Neural progenitor cell (in vitro differentiated cells): ENCODE measurements around the gene XRCC3. TPM values are rescaled to one million over a fixed set of nuclear protein-coding genes. Genes with fewer than 3 reads are reported as not detected.

Source experiments
- DNase-seq: peaks from one replicate; pipeline ENCODE4 v3.0.0-alpha.2; 2016; ENCODE audit warnings: low spot score
- H2AFZ ChIP-seq: fragments of 200-600 bp; sonication (generic); replicated peaks from 2 replicates; pipeline ENCODE4 v1.6.1; 2016; ENCODE audit warnings: antibody characterized with exemption
- H3F3A ChIP-seq: fragments of 200-600 bp; sonication (generic); 2 replicates; pipeline ENCODE4 v1.6.1; 2016; ENCODE audit warnings: antibody characterized with exemption, low read depth
- H3K27ac ChIP-seq: fragments of 200-600 bp; sonication (generic); 2 replicates; pipeline ENCODE4 v1.5.1; 2016; ENCODE audit warnings: mild to moderate bottlenecking
- H3K27me3 ChIP-seq: fragments of 200-600 bp; sonication (generic); 2 replicates; pipeline ENCODE4 v1.6.1; 2016; ENCODE audit warnings: mild to moderate bottlenecking, moderate library complexity
- H3K36me3 ChIP-seq: fragments of 200-600 bp; sonication (generic); 2 replicates; pipeline ENCODE4 v1.5.1; 2016
- H3K4me1 ChIP-seq: fragments of 200-600 bp; sonication (generic); 2 replicates; pipeline ENCODE4 v1.6.1; 2016; ENCODE audit warnings: mixed run types
- H3K4me2 ChIP-seq: fragments of 200-600 bp; sonication (generic); 2 replicates; pipeline ENCODE4 v1.6.1; 2016
- H3K4me3 ChIP-seq: fragments of 200-600 bp; sonication (generic); 2 replicates; pipeline ENCODE4 v1.5.1; 2016
- H3K79me2 ChIP-seq: fragments of 200-600 bp; sonication (generic); 2 replicates; pipeline ENCODE4 v1.6.1; 2016; ENCODE audit warnings: low read depth
- H3K9ac ChIP-seq: fragments of 200-600 bp; sonication (generic); 2 replicates; pipeline ENCODE4 v1.6.1; 2016
- H3K9me3 ChIP-seq: fragments of 200-600 bp; sonication (generic); 2 replicates; pipeline ENCODE4 v1.5.1; 2016; ENCODE audit warnings: low read depth
- H4K20me1 ChIP-seq: fragments of 200-600 bp; sonication (generic); 2 replicates; pipeline ENCODE4 v1.6.1; 2016; ENCODE audit warnings: low read depth
- H3K27ac Mint-ChIP-seq: 3 replicates; pipeline ENCODE4 v1.8.0; 2021; ENCODE audit warnings: mixed read lengths
- H3K27me3 Mint-ChIP-seq: 2 replicates; pipeline ENCODE4 v1.8.0; 2022; ENCODE audit warnings: low read depth, mild to moderate bottlenecking, inconsistent platforms, moderate library complexity, mixed read lengths; ENCODE audit not compliant: insufficient read depth
- H3K36me3 Mint-ChIP-seq: 3 replicates; pipeline ENCODE4 v1.8.0; 2021; ENCODE audit warnings: mixed read lengths
- H3K4me1 Mint-ChIP-seq: 3 replicates; pipeline ENCODE4 v1.8.0; 2021; ENCODE audit warnings: mixed read lengths
- H3K4me3 Mint-ChIP-seq: 3 replicates; pipeline ENCODE4 v1.8.0; 2021; ENCODE audit warnings: mild to moderate bottlenecking, moderate library complexity, mixed read lengths
- H3K9me3 Mint-ChIP-seq: 3 replicates; pipeline ENCODE4 v1.8.0; 2020; ENCODE audit warnings: mixed read lengths
- CTCF ChIP-seq: fragments of 200-600 bp; sonication (generic); IDR thresholded peaks from 2 replicates; pipeline ENCODE4 v1.5.1; 2017; ENCODE audit warnings: antibody characterized with exemption, mild to moderate bottlenecking
- EZH2 ChIP-seq: fragments of 200-600 bp; sonication (generic); IDR thresholded peaks from 2 replicates; pipeline ENCODE4 v1.6.1; 2017; ENCODE audit warnings: antibody characterized with exemption, mild to moderate bottlenecking, moderate library complexity
- EZH2phosphoT487 ChIP-seq: fragments of 200-600 bp; sonication (generic); IDR thresholded peaks from 2 replicates; pipeline ENCODE4 v1.6.1; 2017; ENCODE audit warnings: antibody characterized with exemption
- total RNA-seq: library from RNA; depleted of rRNA; stranded (reverse); fragments of >200 nt; gene quantifications from 2 replicates; pipeline ENCODE4 v1.2.3, GENCODE V29; 2015; ENCODE audit warnings: low replicate concordance

The XRCC3 gene
- total RNA-seq, 1 donor from 2014 or later: 59.7 TPM

DNA sequence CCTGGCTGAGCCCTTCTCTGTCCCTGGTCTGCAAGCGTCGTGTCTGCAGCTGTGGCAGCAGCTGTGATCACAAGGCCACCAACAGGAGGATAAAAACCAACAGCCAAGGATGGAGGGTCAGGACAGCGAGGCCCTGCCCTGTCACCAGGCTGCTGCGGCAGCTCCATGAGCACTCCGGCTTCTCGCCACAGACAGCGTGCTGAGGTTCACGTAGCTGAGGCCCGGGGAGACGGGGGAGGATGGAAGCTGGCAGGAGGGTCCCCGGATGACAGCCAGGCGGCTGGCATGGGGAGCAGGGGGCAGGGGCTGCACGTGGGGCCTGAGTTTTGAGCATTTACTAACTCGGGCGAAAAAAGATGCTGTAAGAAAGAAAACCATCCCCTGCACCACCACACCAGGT is 5.4 kb downstream of the XRCC3 start:
- no peaks in the 10 kb centered on the region for H3K27me3 ChIP-seq
- H3K4me3 Mint-ChIP-seq: no peak overlapping the region
- H3K4me1 ChIP-seq: peaks cover 14% of the 10 kb centered on the region
- H3K4me2 ChIP-seq: no peak overlapping the region
- no peak overlapping the region for H3K27ac ChIP-seq
- no peak overlapping the region for H3K9ac ChIP-seq
- H4K20me1 ChIP-seq: peaks cover 61% of the 10 kb centered on the region
- H3K9me3 Mint-ChIP-seq: no peaks in the 10 kb centered on the region
- no peaks in the 10 kb centered on the region for H3K9me3 ChIP-seq
- no peaks in the 10 kb centered on the region for H3K36me3 ChIP-seq
- no peak overlapping the region for H3K4me3 ChIP-seq
- H3K4me1 Mint-ChIP-seq: peaks cover 32% of the 10 kb centered on the region
- peak overlapping the region; percentile 81 for H3K27ac Mint-ChIP-seq
- peaks cover 5% of the 10 kb centered on the region for H3K27me3 Mint-ChIP-seq
- TF ChIP-seq EZH2phosphoT487 (no peak), EZH2 (no peak), CTCF (no peak)
- H3F3A ChIP-seq: peaks cover 20% of the 10 kb centered on the region
- no peak for DNase-seq
- H3K79me2 ChIP-seq: peaks cover 25% of the 10 kb centered on the region
- H3K36me3 Mint-ChIP-seq: peaks cover 18% of the 10 kb centered on the region
- H2AFZ ChIP-seq: no peak overlapping the region

DNA sequence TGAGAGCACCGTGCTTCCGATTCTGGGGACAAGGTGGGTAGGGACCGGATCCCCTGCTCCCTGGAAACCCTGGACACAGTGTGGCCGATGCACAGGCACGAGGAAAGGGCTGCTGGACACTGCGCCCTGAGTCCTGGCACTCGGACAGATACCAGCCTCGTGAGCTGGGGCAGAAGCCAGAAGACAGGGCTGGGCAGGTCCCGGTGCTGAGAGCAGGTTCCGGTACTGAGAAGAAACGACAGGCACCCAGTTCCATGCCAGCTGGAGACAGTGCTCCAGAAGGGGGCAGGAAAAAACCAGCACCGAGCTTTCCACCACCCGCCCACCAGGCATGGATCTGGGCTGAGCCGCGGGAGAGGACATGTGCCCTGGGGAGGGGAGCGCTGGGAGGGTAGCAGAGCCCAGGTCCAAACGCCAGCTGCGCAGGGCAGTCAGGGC is 6.5 kb downstream of the XRCC3 start:
- Mint-ChIP-seq H3K4me1 (peaks cover 31% of the 10 kb centered on the region), H3K27me3 (peaks cover 5% of the 10 kb centered on the region), H3K36me3 (peaks cover 21% of the 10 kb centered on the region), H3K9me3 (no peaks in the 10 kb centered on the region), H3K27ac (no peak overlapping the region), H3K4me3 (no peak overlapping the region)
- Histone ChIP-seq H2AFZ (no peak overlapping the region), H3F3A (peaks cover 16% of the 10 kb centered on the region), H3K4me2 (no peak overlapping the region), H3K36me3 (no peaks in the 10 kb centered on the region), H3K79me2 (peaks cover 15% of the 10 kb centered on the region), H3K27ac (no peak overlapping the region), H3K9ac (no peak overlapping the region), H3K4me3 (no peak overlapping the region), H3K9me3 (no peaks in the 10 kb centered on the region), H3K27me3 (no peaks in the 10 kb centered on the region), H3K4me1 (peaks cover 6% of the 10 kb centered on the region), H4K20me1 (peaks cover 51% of the 10 kb centered on the region)
- DNase-seq: no peak
- TF ChIP-seq EZH2 (no peak), EZH2phosphoT487 (no peak), CTCF (no peak)

GRCh38 chr14:103707329-103708263 is 7.7 kb downstream of the XRCC3 start:
- peaks cover 6% of the 10 kb centered on the region for H3K4me1 ChIP-seq
- peaks cover 8% of the 10 kb centered on the region for H3F3A ChIP-seq
- H4K20me1 ChIP-seq: peaks cover 43% of the 10 kb centered on the region
- no peak overlapping the region for H3K27ac ChIP-seq
- Mint-ChIP-seq H3K27me3 (peaks cover 5% of the 10 kb centered on the region), H3K27ac (no peak overlapping the region), H3K36me3 (peaks cover 25% of the 10 kb centered on the region), H3K9me3 (no peaks in the 10 kb centered on the region), H3K4me3 (no peak overlapping the region), H3K4me1 (peaks cover 34% of the 10 kb centered on the region)
- H3K27me3 ChIP-seq: no peaks in the 10 kb centered on the region
- peaks cover 3% of the 10 kb centered on the region for H3K79me2 ChIP-seq
- H3K36me3 ChIP-seq: no peaks in the 10 kb centered on the region
- H3K9ac ChIP-seq: no peak overlapping the region
- H2AFZ ChIP-seq: no peak overlapping the region
- DNase-seq: no peak
- H3K4me2 ChIP-seq: no peak overlapping the region
- TF ChIP-seq EZH2 (no peak), EZH2phosphoT487 (no peak), CTCF (no peak)
- no peaks in the 10 kb centered on the region for H3K9me3 ChIP-seq
- H3K4me3 ChIP-seq: no peak overlapping the region
